Activated CD4-positive, alpha-beta T cell treated with anti-CD3 and anti-CD28 coated beads for 36 hours (primary cell): ENCODE measurements around the gene PLEKHG4. TPM values are rescaled to one million over a fixed set of nuclear protein-coding genes. Genes with fewer than 3 reads are reported as not detected.

Experiments
- ATAC-seq: fragments of 200-7000 bp; cut with Tn5 transposase; one replicate; pipeline ENCODE4 v1.10.0; 2021; ENCODE audit warnings: mild to moderate bottlenecking, moderate library complexity
- CTCF ChIA-PET: fragments of 350-600 bp; sonication (Branson Sonifier 250); formaldehyde crosslinking; loops from one replicate; lab custom pipeline; 2021; ENCODE audit warnings: antibody characterized with exemption; lab: Charles Lee
- POLR2A ChIA-PET: fragments of 350-600 bp; sonication (Branson Sonifier 250); formaldehyde crosslinking; loops from one replicate; lab custom pipeline; 2021; ENCODE audit warnings: antibody characterized with exemption, inconsistent platforms; lab: Charles Lee
- DNase-seq: peaks from one replicate; pipeline ENCODE4 v3.0.0-alpha.2; 2020
- H3K27ac Mint-ChIP-seq: one replicate; pipeline ENCODE4 v1.8.0; 2021; ENCODE audit warnings: mixed read lengths
- H3K27me3 Mint-ChIP-seq: one replicate; pipeline ENCODE4 v1.8.0; 2021; ENCODE audit warnings: mixed read lengths
- H3K36me3 Mint-ChIP-seq: one replicate; pipeline ENCODE4 v1.8.0; 2021; ENCODE audit warnings: low read depth, mixed read lengths
- H3K4me1 Mint-ChIP-seq: one replicate; pipeline ENCODE4 v1.8.0; 2021; ENCODE audit warnings: mixed read lengths
- H3K4me3 Mint-ChIP-seq: one replicate; pipeline ENCODE4 v1.8.0; 2021; ENCODE audit warnings: mild to moderate bottlenecking, moderate library complexity, mixed read lengths
- H3K9me3 Mint-ChIP-seq: one replicate; pipeline ENCODE4 v1.8.0; 2021; ENCODE audit warnings: low read depth, mixed read lengths
- intact Hi-C, 2 experiments: fragments of 100-400 bp; cut with DNase I in 1 of 2; cut with micrococcal nuclease in 1 of 2; formaldehyde crosslinking; loops; one replicate each; pipeline versions ENCODE4 v1.14.2 to v1.15.1; 2022 to 2024; cut with DNase I, micrococcal nuclease
- total RNA-seq, 2 experiments: library from RNA; stranded (reverse); gene quantifications; one replicate each; pipeline ENCODE4 v1.2.3, GENCODE V29; 2021

PLEKHG4 gene
- total RNA-seq, 2 experiments from 2014 or later, result 21.1 to 23.1 TPM

GRCh38 chr16:67305216-67306071 lies 26.1 kb downstream of the PLEKHG4 start:
- Mint-ChIP-seq H3K27ac (no peak overlapping the region), H3K4me1 (peaks cover 14% of the 10 kb centered on the region), H3K27me3 (peaks cover 5% of the 10 kb centered on the region), H3K36me3 (no peaks in the 10 kb centered on the region), H3K9me3 (no peaks in the 10 kb centered on the region), H3K4me3 (no peak overlapping the region)
- intact Hi-C loops, result no loop called here
- ChIA-PET CTCF (no interaction called here), POLR2A (no interaction called here)
- no peak for ATAC-seq
- DNase-seq, result no peak

GRCh38 chr16:67310561-67310960 lies 31.2 kb downstream of the PLEKHG4 start:
- ChIA-PET CTCF (interaction anchor here (0.6 to 4.3 kb wide), 3 partner anchors 9 to 30 kb away, joined by 3 to 19 read pairs (median 4); partner anchors contain the start of genes KCTD19 and LRRC36), POLR2A (no interaction called here)
- Mint-ChIP-seq H3K4me1 (peaks cover 40% of the 10 kb centered on the region), H3K36me3 (no peaks in the 10 kb centered on the region), H3K4me3 (no peak overlapping the region), H3K9me3 (no peaks in the 10 kb centered on the region), H3K27me3 (no peaks in the 10 kb centered on the region), H3K27ac (peak overlapping the region; percentile 98)
- intact Hi-C loops, result loop anchor here (2.0 to 5.0 kb wide), 3 partner anchors 202 to 1447 kb away; partner anchors contain the start of genes CES4A (in 1 of the 2) and PHAF1 (in 1 of the 2)
- no peak for ATAC-seq
- DNase-seq, result no peak

- POLR2A ChIA-PET, result interaction anchor here (0.8 kb wide), 1 partner anchor 65 kb away, joined by 4 read pairs; the partner anchor contains the start of gene FHOD1
- intact Hi-C loops, result loop anchor here (1.0 to 5.0 kb wide), 12 partner anchors 33 to 1445 kb away; partner anchors contain the start of genes PLEKHG4 (in 2 of the 2), ACD (in 1 of the 2), ATP6V0D1 (in 1 of the 2) and CES4A (in 1 of the 2)
- Mint-ChIP-seq H3K4me3 (peak overlapping the region; percentile 1), H3K27ac (peak overlapping the region; percentile 98), H3K27me3 (peaks cover 1% of the 10 kb centered on the region), H3K9me3 (no peaks in the 10 kb centered on the region), H3K36me3 (no peaks in the 10 kb centered on the region), H3K4me1 (peaks cover 40% of the 10 kb centered on the region)
- ATAC-seq, result peak; percentile 98
- peak; percentile 94 for DNase-seq
- CTCF ChIA-PET, result interaction anchor here (0.5 to 1.7 kb wide), 7 partner anchors 16 to 897 kb away, joined by 3 to 4 read pairs (median 4); no protein-coding TSS in a partner anchor
Observed at GRCh38 chr16:67311607-67312488, 32.5 kb downstream of the PLEKHG4 start.

DNA sequence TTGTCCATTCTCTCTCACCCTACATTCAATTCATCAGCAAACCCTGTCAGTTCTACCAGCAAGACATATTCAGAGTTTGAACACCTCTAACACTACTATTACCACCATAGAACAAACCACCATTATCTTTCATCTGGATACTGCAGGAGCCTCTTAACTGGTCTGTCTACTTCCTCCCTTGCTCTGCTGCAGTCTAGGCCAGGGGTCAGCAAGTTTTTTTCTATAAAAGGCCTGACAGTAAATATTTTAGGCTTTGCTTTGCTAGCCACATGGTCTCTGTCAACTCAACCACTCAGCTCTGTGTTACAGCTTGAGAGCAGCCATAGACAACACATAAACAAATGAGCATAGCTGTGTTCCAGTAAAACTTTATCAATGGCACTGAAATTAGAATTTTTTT lies 33.4 kb downstream of the PLEKHG4 start:
- DNase-seq (no peak), ATAC-seq (no peak)
- H3K36me3 Mint-ChIP-seq, result no peaks in the 10 kb centered on the region
- H3K4me3 Mint-ChIP-seq, result peak overlapping the region; percentile 1
- CTCF ChIA-PET, result interaction anchor here (0.6 to 1.2 kb wide), 4 partner anchors 32 to 898 kb away, joined by 3 to 4 read pairs (median 3); no protein-coding TSS in a partner anchor
- H3K27ac Mint-ChIP-seq, result peak overlapping the region; percentile 98
- H3K27me3 Mint-ChIP-seq, result peaks cover 2% of the 10 kb centered on the region
- H3K4me1 Mint-ChIP-seq, result peaks cover 40% of the 10 kb centered on the region
- no peaks in the 10 kb centered on the region for H3K9me3 Mint-ChIP-seq
- intact Hi-C loops, result loop anchor here (1.0 to 5.0 kb wide), 4 partner anchors 257 to 1445 kb away; partner anchors contain the start of genes ACD (in 1 of the 2), CES4A (in 1 of the 2) and PARD6A (in 1 of the 2)
- POLR2A ChIA-PET, result interaction anchor here (0.6 kb wide), 1 partner anchor 168 kb away, joined by 3 read pairs; the partner anchor contains the start of gene ATP6V0D1

DNA sequence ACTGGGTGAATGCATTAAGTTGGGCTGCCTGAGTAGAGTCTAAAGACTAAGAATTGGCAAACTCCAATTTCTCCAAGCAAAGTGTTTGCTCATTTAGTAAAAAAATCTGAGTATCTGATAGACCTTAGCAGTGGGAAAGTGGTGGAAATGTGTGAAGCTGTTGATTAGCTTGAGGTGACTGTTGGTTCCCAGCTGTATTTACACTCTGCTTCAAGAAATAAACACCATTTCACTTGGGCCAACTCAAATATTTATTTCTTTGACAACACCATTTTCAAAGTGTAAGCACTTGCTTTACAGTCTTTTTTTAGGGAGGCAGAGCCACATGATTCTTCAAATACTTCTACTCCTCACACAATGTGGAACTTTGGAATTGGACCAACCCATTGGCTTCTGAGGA lies 38.5 kb downstream of the PLEKHG4 start:
- peaks cover 9% of the 10 kb centered on the region for H3K4me1 Mint-ChIP-seq
- no peak for ATAC-seq
- no peak overlapping the region for H3K4me3 Mint-ChIP-seq
- no peaks in the 10 kb centered on the region for H3K9me3 Mint-ChIP-seq
- peaks cover 22% of the 10 kb centered on the region for H3K27me3 Mint-ChIP-seq
- intact Hi-C loops, result loop anchor here in 1 of 2 experiments (5.0 kb wide), 1 partner anchor 49 kb away; no protein-coding TSS in a partner anchor
- POLR2A ChIA-PET, result no interaction called here
- H3K27ac Mint-ChIP-seq, result no peak overlapping the region
- no peak for DNase-seq
- H3K36me3 Mint-ChIP-seq, result no peaks in the 10 kb centered on the region
- CTCF ChIA-PET, result interaction anchor here (0.6 kb wide), 1 partner anchor 166 kb away, joined by 3 read pairs; no protein-coding TSS in a partner anchor

GRCh38 chr16:67326115-67326471 lies 46.8 kb downstream of the PLEKHG4 start:
- Mint-ChIP-seq H3K36me3 (no peaks in the 10 kb centered on the region), H3K4me3 (peak overlapping the region; percentile 76), H3K27ac (peak overlapping the region; percentile 72), H3K9me3 (no peaks in the 10 kb centered on the region), H3K27me3 (peaks cover 43% of the 10 kb centered on the region), H3K4me1 (peaks cover 7% of the 10 kb centered on the region)
- DNase-seq (no peak), ATAC-seq (no peak)
- ChIA-PET CTCF (interaction anchor here (0.7 to 4.0 kb wide), 13 partner anchors 13 to 461 kb away, joined by 3 to 19 read pairs (median 3); no protein-coding TSS in a partner anchor), POLR2A (interaction anchor here (0.7 kb wide), 1 partner anchor 36 kb away, joined by 3 read pairs; no protein-coding TSS in a partner anchor)
- intact Hi-C loops, result loop anchor here in 1 of 2 experiments (1.0 kb wide), 1 partner anchor 47 kb away; the partner anchor contains the start of gene PLEKHG4

DNA sequence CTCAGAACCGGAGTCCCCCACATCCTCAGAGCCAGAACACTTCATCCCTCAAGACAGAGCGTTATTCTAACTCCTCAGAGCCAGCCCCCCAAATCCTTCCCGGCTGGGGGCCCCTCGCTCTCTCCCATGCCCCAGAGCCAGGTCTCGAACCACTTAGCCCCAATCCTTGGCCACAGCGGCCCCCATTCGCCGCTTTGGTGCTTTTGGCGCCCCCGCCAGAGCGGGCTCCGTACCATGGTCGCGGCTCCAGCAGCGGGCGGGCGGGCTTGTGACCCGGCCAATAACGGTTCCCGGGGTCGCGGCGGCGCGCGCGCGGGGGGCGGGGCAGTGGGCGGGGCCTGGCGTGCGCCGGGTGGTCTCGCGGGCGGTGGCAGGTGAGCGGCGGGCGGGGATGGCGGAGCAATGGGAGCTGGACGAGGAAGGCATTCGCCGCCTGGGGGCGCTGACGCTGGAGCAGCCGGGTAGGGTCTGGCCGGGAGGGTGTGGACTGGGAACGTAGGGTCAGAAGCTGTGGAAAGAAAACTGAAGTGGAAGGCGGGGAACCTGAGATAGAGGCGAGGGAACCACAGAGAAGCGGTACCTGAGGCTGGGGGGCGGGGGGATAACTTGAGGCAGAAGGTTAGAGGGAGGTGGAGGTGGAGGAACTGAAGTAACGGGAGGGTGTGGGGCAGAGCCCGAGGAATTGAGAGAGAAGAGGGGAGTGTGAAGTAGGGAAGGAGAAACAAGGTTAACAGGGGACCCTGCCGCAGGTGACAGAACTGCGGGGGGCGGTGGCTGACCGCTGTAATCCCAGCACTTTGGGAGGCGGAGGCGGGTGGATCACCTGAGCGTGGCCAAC lies 47.4 kb downstream of the PLEKHG4 start, which contains the start of the genes KCTD19 and LRRC36:
Gene KCTD19, minus strand, starts transcription at position 270 of the 838 bp plus-strand sequence. Its CDS starts 34 bp downstream, at position 236.
Gene LRRC36, plus strand, starts transcription at position 344 of the 838 bp plus-strand sequence. Its CDS starts 48 bp downstream, at position 392.
- Mint-ChIP-seq H3K4me1 (peaks cover 7% of the 10 kb centered on the region), H3K9me3 (no peaks in the 10 kb centered on the region), H3K27ac (peak within 1 kb of the TSS; percentile 72), H3K36me3 (no peaks in the 10 kb centered on the region), H3K27me3 (peaks cover 38% of the 10 kb centered on the region), H3K4me3 (peak within 1 kb of the TSS; percentile 76)
- intact Hi-C loops, result loop anchor here in 1 of 2 experiments (1.0 kb wide), 1 partner anchor 47 kb away; the partner anchor contains the start of gene PLEKHG4
- DNase-seq, result peak; percentile 82
- POLR2A ChIA-PET, result interaction anchor here (0.7 kb wide), 1 partner anchor 36 kb away, joined by 3 read pairs; no protein-coding TSS in a partner anchor
- ATAC-seq, result peak; percentile 91
- CTCF ChIA-PET, result interaction anchor here (0.5 to 4.0 kb wide), 15 partner anchors 13 to 658 kb away, joined by 3 to 19 read pairs (median 3); no protein-coding TSS in a partner anchor

- intact Hi-C loops, result no loop called here
- H3K27me3 Mint-ChIP-seq, result peaks cover 38% of the 10 kb centered on the region
- no peaks in the 10 kb centered on the region for H3K9me3 Mint-ChIP-seq
- no peak overlapping the region for H3K4me3 Mint-ChIP-seq
- H3K4me1 Mint-ChIP-seq, result peaks cover 7% of the 10 kb centered on the region
- H3K27ac Mint-ChIP-seq, result no peak overlapping the region
- POLR2A ChIA-PET, result no interaction called here
- DNase-seq, result no peak
- CTCF ChIA-PET, result interaction anchor here (0.5 to 4.0 kb wide), 8 partner anchors 11 to 657 kb away, joined by 3 to 19 read pairs (median 6); no protein-coding TSS in a partner anchor
- no peaks in the 10 kb centered on the region for H3K36me3 Mint-ChIP-seq
- no peak for ATAC-seq
Observed at GRCh38 chr16:67327743-67328142, 48.4 kb downstream of the PLEKHG4 start.

GRCh38 chr16:67329901-67330300 lies 50.6 kb downstream of the PLEKHG4 start:
- no peak overlapping the region for H3K27ac Mint-ChIP-seq
- intact Hi-C loops, result no loop called here
- H3K4me3 Mint-ChIP-seq, result no peak overlapping the region
- H3K27me3 Mint-ChIP-seq, result peaks cover 21% of the 10 kb centered on the region
- ChIA-PET POLR2A (no interaction called here), CTCF (interaction anchor here (1.2 kb wide), 1 partner anchor 18 kb away, joined by 3 read pairs; no protein-coding TSS in a partner anchor)
- ATAC-seq (no peak), DNase-seq (no peak)
- H3K9me3 Mint-ChIP-seq, result no peaks in the 10 kb centered on the region
- H3K4me1 Mint-ChIP-seq, result peaks cover 7% of the 10 kb centered on the region
- H3K36me3 Mint-ChIP-seq, result no peaks in the 10 kb centered on the region
